H1 (cell line): ENCODE data around the gene CASK. TPM values are rescaled to one million over a fixed set of nuclear protein-coding genes. Genes with fewer than 3 reads are reported as not detected.

ENCODE experiments used
- CTCF ChIA-PET: fragments of 300-600 bp; sonication (Branson Sonifier 250); formaldehyde crosslinking; loops from one replicate; lab custom pipeline; 2021; ENCODE audit not compliant: partially characterized antibody; lab: Charles Lee
- POLR2A ChIA-PET: fragments of 300-600 bp; sonication (Branson Sonifier 250); formaldehyde crosslinking; loops from one replicate; lab custom pipeline; 2021; ENCODE audit warnings: inconsistent platforms; ENCODE audit not compliant: partially characterized antibody; lab: Charles Lee
- DNase-seq, 2 experiments: peaks; one replicate each; pipeline versions ENCODE4 v3.0.0 to v3.0.0-alpha.2; 2010 to 2022; ENCODE audit warnings: low spot score in 2 of 2, low read depth in 1 of 2, mixed read lengths in 1 of 2
- FAIRE-seq: peaks from 2 replicates; lab custom pipeline; 2011; peaks lifted over from hg19 to GRCh38; lab: Jason Lieb, UNC
- H2AFZ ChIP-seq: 2 replicates; pipeline ENCODE4 v1.8.1; 2012; ENCODE audit warnings: low read length, inconsistent platforms
- H2AK5ac ChIP-seq: 2 replicates; pipeline ENCODE4 v1.6.1; 2013; ENCODE audit warnings: low read depth, low read length
- H2BK120ac ChIP-seq: replicated peaks from 2 replicates; pipeline ENCODE3; 2013; ENCODE audit warnings: low read depth, low read length, inconsistent platforms
- H2BK12ac ChIP-seq: 2 replicates; pipeline ENCODE4 v1.6.1; 2013; ENCODE audit warnings: low read depth, low read length
- H2BK15ac ChIP-seq: 2 replicates; pipeline ENCODE4 v1.6.1; 2013; ENCODE audit warnings: low read length
- H2BK20ac ChIP-seq: 2 replicates; pipeline ENCODE4 v1.6.1; 2013; ENCODE audit warnings: low read length
- H2BK5ac ChIP-seq: 2 replicates; pipeline ENCODE4 v1.6.1; 2013; ENCODE audit warnings: low read depth, low read length
- H3K14ac ChIP-seq: 2 replicates; pipeline ENCODE4 v1.6.1; 2013; ENCODE audit warnings: inconsistent platforms; ENCODE audit not compliant: insufficient read length
- H3K18ac ChIP-seq: 2 replicates; pipeline ENCODE4 v1.6.1; 2013; ENCODE audit warnings: low read length; ENCODE audit errors: extremely low read depth
- H3K23ac ChIP-seq: 2 replicates; pipeline ENCODE4 v1.6.1; 2013; ENCODE audit warnings: inconsistent platforms; ENCODE audit not compliant: insufficient read length
- H3K23me2 ChIP-seq: 2 replicates; pipeline ENCODE4 v1.6.1; 2013; ENCODE audit warnings: low read depth, low read length
- H3K27ac ChIP-seq: 2 replicates; pipeline ENCODE4 v1.6.1; 2011; ENCODE audit warnings: low read depth, low read length, inconsistent platforms
- H3K27me3 ChIP-seq, 4 experiments: replicated peaks in 1 of 4; 1 replicate in 1 of 4; 2 replicates in 3 of 4; pipeline versions ENCODE4 v1.6.1 to v1.8.1; 2011 to 2013; ENCODE audit warnings: low read length in 3 of 4, mild to moderate bottlenecking in 3 of 4, inconsistent platforms in 2 of 4, mixed read lengths in 2 of 4, moderate library complexity in 1 of 4; ENCODE audit not compliant: control insufficient read depth in 3 of 4, insufficient read depth in 3 of 4; ENCODE audit errors: extremely low read depth in 1 of 4
- H3K36me3 ChIP-seq, 4 experiments: 2 replicates each; pipeline versions ENCODE4 v1.6.1 to v1.8.1; 2011 to 2013; ENCODE audit warnings: mild to moderate bottlenecking in 4 of 4, low read length in 3 of 4, moderate library complexity in 2 of 4, control low read depth in 1 of 4, inconsistent platforms in 1 of 4; ENCODE audit not compliant: insufficient read depth in 4 of 4, control insufficient read depth in 2 of 4
- H3K4ac ChIP-seq: replicated peaks from 2 replicates; pipeline ENCODE3; 2013; ENCODE audit warnings: low read length, low read depth, mixed read lengths, inconsistent platforms; ENCODE audit not compliant: insufficient read length
- H3K4me1 ChIP-seq, 4 experiments: replicated peaks in 1 of 4; 1 replicate in 1 of 4; 2 replicates in 3 of 4; pipeline versions ENCODE4 v1.6.1 to v1.8.1; 2011 to 2013; ENCODE audit warnings: low read length in 3 of 4, inconsistent platforms in 2 of 4, mixed read lengths in 1 of 4; ENCODE audit not compliant: insufficient read depth in 4 of 4, control insufficient read depth in 3 of 4
- H3K4me2 ChIP-seq, 2 experiments: 2 replicates each; pipeline versions ENCODE4 v1.6.1 to v1.8.1; 2011 to 2013; ENCODE audit warnings: low read depth in 2 of 2, low read length in 2 of 2, control low read depth in 1 of 2, inconsistent platforms in 1 of 2, mild to moderate bottlenecking in 1 of 2; ENCODE audit not compliant: insufficient read depth in 1 of 2
- H3K4me3 ChIP-seq, 4 experiments: fragments of 200-600, 300-600 bp in 1 of 4; sonication (generic), shearing (Covaris generic), sonication (Bioruptor Twin) in 1 of 4; 2 replicates each; pipeline versions ENCODE4 v1.5.1 to v1.8.1; 2011 to 2016; ENCODE audit warnings: low read length in 4 of 4, low read depth in 3 of 4, control low read depth in 2 of 4, inconsistent platforms in 2 of 4, mild to moderate bottlenecking in 2 of 4, mixed read lengths in 1 of 4, moderate library complexity in 1 of 4; ENCODE audit not compliant: insufficient read depth in 2 of 4; ENCODE audit errors: extremely low read depth in 1 of 4
- H3K56ac ChIP-seq: replicated peaks from 2 replicates; pipeline ENCODE3; 2013; ENCODE audit warnings: low read depth, mild to moderate bottlenecking, mixed read lengths, low read length, inconsistent platforms; ENCODE audit not compliant: insufficient read length
- H3K79me1 ChIP-seq: 2 replicates; pipeline ENCODE4 v1.6.1; 2013; ENCODE audit warnings: low read depth, low read length, control low read depth
- H3K79me2 ChIP-seq, 2 experiments: 2 replicates each; pipeline versions ENCODE4 v1.6.1 to v1.8.1; 2012 to 2013; ENCODE audit warnings: low read length in 2 of 2, mild to moderate bottlenecking in 2 of 2, inconsistent platforms in 1 of 2; ENCODE audit not compliant: insufficient read depth in 2 of 2, control insufficient read depth in 1 of 2
- H3K9ac ChIP-seq, 4 experiments: replicated peaks in 1 of 4; 1 replicate in 1 of 4; 2 replicates in 3 of 4; pipeline versions ENCODE4 v1.6.1 to v1.8.1; 2011 to 2013; ENCODE audit warnings: low read depth in 3 of 4, low read length in 3 of 4, control low read depth in 2 of 4, mild to moderate bottlenecking in 2 of 4, moderate library complexity in 2 of 4, inconsistent platforms in 1 of 4; ENCODE audit errors: extremely low read depth in 1 of 4
- H3K9me3 ChIP-seq, 2 experiments: 2 replicates each; pipeline versions ENCODE4 v1.6.1 to v1.8.1; 2012 to 2013; ENCODE audit warnings: mild to moderate bottlenecking in 2 of 2, moderate library complexity in 2 of 2, control low read depth in 1 of 2, inconsistent platforms in 1 of 2, low read depth in 1 of 2, low read length in 1 of 2, mixed read lengths in 1 of 2; ENCODE audit not compliant: insufficient read depth in 2 of 2
- H4K20me1 ChIP-seq, 2 experiments: replicated peaks in 1 of 2; 2 replicates each; pipeline versions ENCODE3 to v1.8.1; 2011 to 2013; ENCODE audit warnings: inconsistent platforms in 2 of 2, low read length in 2 of 2, mild to moderate bottlenecking in 1 of 2; ENCODE audit not compliant: insufficient read depth in 2 of 2, control insufficient read depth in 1 of 2
- H4K5ac ChIP-seq: 2 replicates; pipeline ENCODE4 v1.6.1; 2013; ENCODE audit warnings: low read length, low read depth, mixed read lengths, inconsistent platforms; ENCODE audit not compliant: insufficient read length
- H4K8ac ChIP-seq: 2 replicates; pipeline ENCODE4 v1.8.0; 2013; ENCODE audit warnings: mild to moderate bottlenecking, moderate library complexity, low read length, inconsistent platforms; ENCODE audit not compliant: insufficient read depth; ENCODE audit errors: extremely low read depth
- H4K91ac ChIP-seq: replicated peaks from 2 replicates; pipeline ENCODE3; 2013; ENCODE audit warnings: low read length, mixed read lengths, inconsistent platforms; ENCODE audit not compliant: insufficient read length
- JUN ChIP-seq: IDR thresholded peaks from 2 replicates; pipeline ENCODE4 v1.6.1; 2011; ENCODE audit warnings: low read depth, mild to moderate bottlenecking, improper control_type of control experiment, low read length
- SAP30 ChIP-seq: fragments of 300-600 bp; sonication (generic); IDR thresholded peaks from 2 replicates; pipeline ENCODE4 v1.7.1; 2012; ENCODE audit warnings: low read length, moderate library complexity, mild to moderate bottlenecking, inconsistent platforms; ENCODE audit not compliant: insufficient read depth, insufficient replicate concordance
- TEAD4 ChIP-seq: IDR thresholded peaks from 2 replicates; pipeline ENCODE4 v1.6.1; 2012; ENCODE audit warnings: low read depth, low read length, inconsistent platforms, mixed read lengths
- WGBS, 2 experiments: shearing (Covaris generic) in 1 of 2; methylation state at CpG; one replicate each; pipeline versions ENCODE4 v1.1.6 to v1.1.7; 2013 to 2015; ENCODE audit warnings: low lambda C conversion rate in 2 of 2, mixed read lengths in 2 of 2, inconsistent platforms in 1 of 2, low coverage in 1 of 2, missing lambda C conversion rate in 1 of 2; ENCODE audit not compliant: insufficient replicate concordance in 2 of 2, insufficient coverage in 1 of 2, insufficient read length in 1 of 2; ENCODE audit errors: extremely low coverage in 1 of 2, missing lambda C conversion rate in 1 of 2; 5-methylcytosine and 5-hydroxymethylcytosine counted together
- polyA plus RNA-seq, 7 experiments: library from polyadenylated mRNA; depleted of rRNA in 3 of 7; stranded (reverse) in 5 of 7; unstranded in 2 of 7; fragments of >200 nt in 5 of 7; fragments of 200-250 nt in 2 of 7; gene quantifications; 1 replicate in 5 of 7; 2 replicates in 1 of 7; 4 replicates in 1 of 7; pipeline versions ENCODE4 v1.2.1 to v1.2.3, GENCODE V29; 2011 to 2013; ENCODE audit warnings: missing spikeins in 2 of 7, mixed read lengths in 2 of 7
- total RNA-seq: library from RNA; stranded (reverse); fragmentation: NEBNext Ultra II Directional; extraction: Animal tissue kit (Norgen Biotek cat#: 25700); gene quantifications from 2 replicates; pipeline ENCODE4 v1.2.1, GENCODE V29; 2021

CASK gene
- total and polyA plus RNA-seq, 2 of the 8 experiments (the other 6 are each of a cell fraction or from before 2014, with no cell fraction given): 21.6 to 55.1 TPM

DNA sequence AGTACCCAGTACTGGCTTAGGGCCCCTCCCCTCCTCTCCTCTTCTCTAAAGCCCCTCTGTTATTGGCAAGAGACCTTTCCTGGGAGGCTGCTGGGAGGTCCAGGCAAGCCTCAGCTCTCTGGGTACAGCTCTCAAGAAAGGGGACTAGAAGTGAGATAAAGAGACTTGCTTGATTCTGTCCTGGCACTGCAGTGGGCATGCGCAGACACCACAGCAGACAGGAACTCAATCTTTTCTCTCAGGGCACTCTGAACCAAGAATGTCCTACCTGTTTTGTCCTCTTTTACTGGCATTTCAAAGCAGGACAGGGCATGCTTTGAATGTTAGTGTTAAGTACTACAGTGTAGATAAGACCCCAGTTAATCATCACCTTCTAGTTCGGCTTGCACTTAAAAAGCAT lies 401.3 kb downstream of the CASK start:
- no peak overlapping the region for H3K4me2 ChIP-seq
- H2BK20ac ChIP-seq: no peak overlapping the region
- H3K18ac ChIP-seq: no peak overlapping the region
- no peaks in the 10 kb centered on the region for H4K20me1 ChIP-seq
- no peak overlapping the region for H3K4ac ChIP-seq
- no peaks in the 10 kb centered on the region for H3K79me2 ChIP-seq
- no peak overlapping the region for H3K56ac ChIP-seq
- POLR2A ChIA-PET: no interaction called here
- 81% methylated on average over 2 of the region's 2 CpGs; no CpG with 5 or more reads in 1 of the 2 experiments for WGBS, 2 experiments
- H3K9ac ChIP-seq: no peak overlapping the region
- no peaks in the 10 kb centered on the region for H3K79me1 ChIP-seq
- FAIRE-seq: peak; percentile 7
- H2BK5ac ChIP-seq: no peak overlapping the region
- peaks cover 0 to 4% (median under 1%) of the 10 kb centered on the region in 4 experiments; a peak in 3 of 7 replicates for H3K4me1 ChIP-seq
- no peak overlapping the region for H2BK15ac ChIP-seq
- H2BK120ac ChIP-seq: no peak overlapping the region
- H3K14ac ChIP-seq: no peak overlapping the region
- peaks cover 0 to 7% (median 3%) of the 10 kb centered on the region in 4 experiments; a peak in 5 of 8 replicates for H3K36me3 ChIP-seq
- TF ChIP-seq JUN (no peak), SAP30 (no peak), TEAD4 (no peak)
- TF ChIP-seq, all 59 proteins: peak for 0
- CTCF ChIA-PET: no interaction called here
- Histone ChIP-seq H3K4me3 (no peak overlapping the region), H4K8ac (no peak overlapping the region), H3K23ac (no peak overlapping the region), H4K91ac (no peak overlapping the region), H3K9me3 (no peaks in the 10 kb centered on the region), H3K27me3 (no peaks in the 10 kb centered on the region), H2AFZ (no peak overlapping the region), H3K27ac (no peak overlapping the region), H4K5ac (no peak overlapping the region), H2BK12ac (no peak overlapping the region), H2AK5ac (no peak overlapping the region), H3K23me2 (no peaks in the 10 kb centered on the region)
- DNase-seq: no peak
